ENCODE measurements around the gene HOXC5.

Gene HOXC5

DNA sequence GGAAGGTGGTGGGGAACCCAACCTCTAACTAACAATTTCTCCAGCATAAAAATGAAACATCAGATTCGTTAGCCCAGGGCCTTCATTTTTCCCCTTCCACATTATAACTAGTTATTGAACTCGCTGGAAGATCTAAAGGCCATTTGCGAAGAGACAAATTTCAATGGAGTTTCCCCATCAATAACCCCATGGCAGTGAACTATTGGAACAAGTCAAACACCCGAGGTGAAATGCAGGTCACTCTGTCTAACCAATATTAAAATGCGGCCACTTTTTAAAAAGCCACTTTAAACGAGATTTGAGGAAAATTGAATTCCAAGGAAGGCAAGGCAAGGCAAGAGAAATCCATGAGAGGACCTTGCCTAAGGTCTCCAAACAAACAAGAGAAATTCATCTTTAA is 16.3 kb downstream of the HOXC5 start:
- no peak for DNase-seq

DNA sequence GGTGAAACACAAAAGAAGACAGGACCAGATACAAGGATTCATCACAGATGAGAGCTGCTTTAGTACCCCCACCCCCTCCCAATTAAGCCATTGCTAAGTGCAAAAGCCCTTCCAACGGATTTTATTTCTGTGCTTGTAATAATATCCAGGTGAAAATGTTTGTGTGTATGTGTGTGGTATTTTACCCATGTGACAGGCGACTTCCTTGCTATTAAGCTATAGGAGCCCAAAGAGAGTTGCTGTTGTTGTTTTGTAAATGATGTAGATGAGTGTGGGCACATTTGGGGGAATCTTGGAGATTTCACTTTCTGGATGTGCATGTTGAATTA is 17.6 kb downstream of the HOXC5 start:
- DNase-seq = no peak

DNA sequence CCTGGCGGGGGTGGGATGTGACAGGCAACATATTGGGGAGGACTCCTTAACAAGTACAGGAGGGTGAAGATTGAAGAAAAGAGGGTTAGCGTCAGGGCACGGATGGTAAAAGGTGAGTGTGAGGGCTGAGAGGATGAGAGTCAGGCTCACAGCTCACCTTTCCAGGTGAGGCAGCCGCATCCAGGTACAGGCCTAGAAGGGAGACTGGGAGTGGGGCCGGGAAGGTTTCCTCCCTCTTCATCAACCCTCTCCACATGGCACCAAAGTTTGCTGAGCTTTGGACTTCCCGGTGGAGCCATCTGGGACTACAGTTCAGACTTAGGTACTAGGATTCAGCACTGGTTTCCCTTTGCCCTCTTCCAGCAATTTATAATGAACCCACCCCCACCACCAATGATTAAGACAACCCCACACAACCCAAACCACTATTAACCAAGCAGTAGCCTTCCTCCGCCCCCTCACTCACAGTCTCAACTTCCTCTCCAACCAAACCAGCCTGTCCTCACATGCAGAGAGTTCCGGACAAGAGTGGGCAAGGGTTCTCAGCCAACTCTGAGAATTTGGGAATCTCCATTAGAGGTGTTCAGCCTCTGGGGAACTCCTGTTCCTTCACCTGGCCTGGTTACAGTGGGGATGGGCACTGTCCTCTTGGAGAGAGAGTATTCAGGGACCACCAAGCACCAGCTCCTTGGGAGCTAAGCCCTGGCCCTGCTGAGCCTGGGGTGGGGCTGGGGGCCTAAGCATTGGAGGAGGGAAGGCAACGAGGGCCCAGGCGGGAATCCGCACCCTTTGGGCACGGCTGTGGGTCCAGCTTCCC is 18.4 kb downstream of the HOXC5 start:
- DNase-seq = no peak

DNA sequence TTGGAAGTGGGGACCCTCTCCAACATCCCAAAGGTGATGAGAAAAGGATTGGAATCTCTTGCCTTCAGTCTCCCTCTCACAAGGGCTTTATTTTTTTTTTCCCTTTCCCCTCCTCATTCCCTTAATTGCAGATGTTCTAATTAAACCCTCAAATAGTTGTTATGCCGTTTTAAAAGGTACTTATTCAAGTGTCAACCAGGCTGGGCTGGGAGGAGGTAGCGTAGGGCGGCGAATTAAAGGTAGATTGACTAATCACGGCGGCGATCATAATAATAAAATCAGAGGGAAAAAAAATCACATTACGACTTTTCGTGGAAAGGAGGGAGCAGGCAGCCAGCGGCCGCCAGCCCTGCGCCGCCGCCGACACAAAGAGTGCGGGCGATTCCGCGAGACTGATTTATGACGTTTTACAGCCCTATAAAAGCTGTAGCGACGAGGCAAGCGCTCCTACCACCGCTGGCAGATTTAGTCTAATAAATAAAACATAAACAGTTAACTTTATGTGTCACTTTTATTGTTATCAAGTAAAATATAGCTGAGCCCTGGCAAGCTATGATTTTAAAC is 19.1 kb downstream of the HOXC5 start:
- DNase-seq = no peak

DNA sequence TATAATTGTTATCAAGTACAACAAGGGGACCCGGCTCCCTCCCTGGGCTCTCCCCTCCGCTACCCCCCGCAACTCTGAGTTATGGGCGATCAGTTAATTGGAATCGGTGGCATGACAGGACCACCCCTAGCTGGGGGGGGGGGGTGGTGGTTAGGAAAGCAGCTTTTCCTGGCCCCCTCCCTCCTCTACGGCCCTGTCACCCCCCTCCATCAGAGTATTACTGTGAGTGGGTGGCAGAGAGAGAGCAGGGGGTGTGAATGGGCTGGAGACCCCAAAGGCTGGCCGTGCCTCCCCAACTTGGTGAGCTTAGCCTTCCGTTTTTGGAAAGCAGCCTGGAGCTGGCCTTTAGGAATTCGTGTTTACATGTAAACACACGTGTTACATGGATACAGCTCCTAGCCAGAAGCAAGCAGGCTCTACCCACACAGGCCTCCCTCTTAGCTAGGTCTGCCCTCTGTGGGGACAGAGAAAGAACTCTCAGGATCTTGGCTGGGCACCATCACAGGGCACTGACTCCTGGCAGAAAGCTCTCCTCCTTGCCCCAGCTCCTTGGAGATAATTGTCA is 19.7 kb downstream of the HOXC5 start:
- no peak for DNase-seq

DNA sequence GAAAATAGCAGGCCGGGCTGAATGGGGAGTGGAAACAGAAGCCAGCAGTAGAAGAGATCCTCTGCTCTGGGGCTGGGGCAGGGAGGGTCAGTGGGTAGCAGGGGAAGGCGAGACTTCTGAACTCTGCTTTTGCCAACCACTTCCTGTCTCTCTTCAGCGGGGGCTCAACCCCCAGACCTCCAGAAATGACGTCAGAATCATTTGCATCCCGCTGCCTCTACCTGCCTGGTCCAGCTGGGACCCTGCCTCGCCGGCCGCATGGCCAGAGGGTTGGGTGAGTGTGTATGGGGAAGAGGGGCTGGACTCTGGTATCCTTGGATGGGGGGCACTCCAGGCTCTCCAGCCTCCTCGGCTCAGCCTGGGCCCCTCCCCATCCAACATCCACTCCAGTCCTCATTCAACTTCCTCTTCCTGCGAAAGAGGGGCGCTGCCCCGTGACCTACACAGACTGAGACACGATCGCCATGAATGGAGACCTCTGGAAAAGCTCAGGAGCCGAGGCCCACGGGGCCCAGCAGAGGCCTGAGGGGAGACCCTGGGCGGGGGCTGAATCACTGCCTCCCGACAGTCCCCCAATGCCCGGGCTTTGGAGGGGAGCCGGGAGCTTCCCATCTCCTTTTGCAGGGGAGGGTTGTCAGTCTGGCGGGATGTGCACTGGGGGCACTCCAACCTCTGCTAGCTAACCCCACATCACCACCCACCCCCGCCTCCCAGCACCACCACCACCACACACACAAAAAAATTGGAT is 20.3 kb downstream of the HOXC5 start:
- DNase-seq = peak; percentile 45 to 58

DNA sequence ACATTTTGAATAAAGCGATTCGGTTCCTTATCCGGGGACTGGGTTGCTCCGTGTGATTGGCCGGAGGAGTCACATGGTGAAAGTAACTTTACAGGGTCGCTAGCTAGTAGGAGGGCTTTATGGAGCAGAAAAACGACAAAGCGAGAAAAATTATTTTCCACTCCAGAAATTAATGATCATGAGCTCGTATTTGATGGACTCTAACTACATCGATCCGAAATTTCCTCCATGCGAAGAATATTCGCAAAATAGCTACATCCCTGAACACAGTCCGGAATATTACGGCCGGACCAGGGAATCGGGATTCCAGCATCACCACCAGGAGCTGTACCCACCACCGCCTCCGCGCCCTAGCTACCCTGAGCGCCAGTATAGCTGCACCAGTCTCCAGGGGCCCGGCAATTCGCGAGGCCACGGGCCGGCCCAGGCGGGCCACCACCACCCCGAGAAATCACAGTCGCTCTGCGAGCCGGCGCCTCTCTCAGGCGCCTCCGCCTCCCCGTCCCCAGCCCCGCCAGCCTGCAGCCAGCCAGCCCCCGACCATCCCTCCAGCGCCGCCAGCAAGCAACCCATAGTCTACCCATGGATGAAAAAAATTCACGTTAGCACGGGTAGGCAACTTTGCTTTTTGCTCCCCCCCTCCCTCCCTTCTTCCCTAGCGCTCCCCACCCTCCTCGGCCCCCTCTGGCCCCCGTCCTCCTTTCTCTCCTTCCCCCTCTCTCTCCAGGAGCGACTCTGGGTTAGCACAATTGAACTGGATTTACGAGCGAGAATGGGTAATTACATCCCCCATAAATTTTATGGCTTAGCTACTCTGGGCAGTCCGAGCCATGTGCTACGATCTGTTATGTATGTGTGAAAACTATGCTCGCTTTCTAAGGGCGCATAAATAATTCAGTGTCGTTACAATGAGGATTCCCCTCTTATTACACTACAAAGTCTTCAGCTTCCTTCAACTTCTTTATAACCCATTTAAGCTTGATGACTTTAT is 21.2 kb downstream of the HOXC5 start, which contains the start of gene HOXC4:
Gene HOXC4, plus strand, starts transcription at position 85 of the 991 bp plus-strand sequence. Its CDS starts 88 bp downstream, at position 173.
- peak; percentile 42 to 46 for DNase-seq

DNA sequence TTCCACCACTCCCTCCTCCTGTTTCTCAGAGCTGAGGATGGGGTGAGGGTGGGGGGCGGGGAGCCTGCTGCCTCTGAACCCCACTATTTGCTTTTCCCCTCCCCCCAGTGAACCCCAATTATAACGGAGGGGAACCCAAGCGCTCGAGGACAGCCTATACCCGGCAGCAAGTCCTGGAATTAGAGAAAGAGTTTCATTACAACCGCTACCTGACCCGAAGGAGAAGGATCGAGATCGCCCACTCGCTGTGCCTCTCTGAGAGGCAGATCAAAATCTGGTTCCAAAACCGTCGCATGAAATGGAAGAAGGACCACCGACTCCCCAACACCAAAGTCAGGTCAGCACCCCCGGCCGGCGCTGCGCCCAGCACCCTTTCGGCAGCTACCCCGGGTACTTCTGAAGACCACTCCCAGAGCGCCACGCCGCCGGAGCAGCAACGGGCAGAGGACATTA is 21.9 kb downstream of the HOXC5 start:
- no peak for DNase-seq

DNA sequence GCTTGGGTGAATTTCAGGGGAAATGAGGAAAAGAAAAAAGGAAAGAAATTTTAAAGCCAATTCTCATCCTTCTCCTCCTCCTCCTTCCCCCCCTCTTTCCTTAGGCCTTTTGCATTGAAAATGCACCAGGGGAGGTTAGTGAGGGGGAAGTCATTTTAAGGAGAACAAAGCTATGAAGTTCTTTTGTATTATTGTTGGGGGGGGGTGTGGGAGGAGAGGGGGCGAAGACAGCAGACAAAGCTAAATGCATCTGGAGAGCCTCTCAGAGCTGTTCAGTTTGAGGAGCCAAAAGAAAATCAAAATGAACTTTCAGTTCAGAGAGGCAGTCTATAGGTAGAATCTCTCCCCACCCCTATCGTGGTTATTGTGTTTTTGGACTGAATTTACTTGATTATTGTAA is 22.7 kb downstream of the HOXC5 start:
- no peak for DNase-seq

DNA sequence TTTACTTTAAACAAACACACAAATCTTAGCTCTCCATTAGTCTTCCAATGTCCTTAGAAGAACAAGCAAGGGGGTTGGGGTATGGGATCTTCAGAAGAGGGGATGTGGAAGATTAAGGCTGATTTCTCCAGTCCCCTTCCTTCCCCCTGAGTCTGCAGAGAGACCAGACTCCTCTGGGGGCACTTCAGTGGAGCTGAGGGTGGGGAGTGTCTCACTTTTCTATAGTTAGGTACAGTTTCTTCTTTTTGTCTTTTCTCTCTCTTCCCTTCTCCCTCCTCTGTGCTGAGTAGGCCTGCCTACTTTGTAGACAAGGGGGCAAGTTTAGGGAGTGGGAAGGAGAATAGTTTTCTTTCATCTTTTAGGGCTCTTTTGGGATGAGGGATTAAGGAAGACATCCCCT is 23.3 kb downstream of the HOXC5 start:
- DNase-seq = no peak

DNA sequence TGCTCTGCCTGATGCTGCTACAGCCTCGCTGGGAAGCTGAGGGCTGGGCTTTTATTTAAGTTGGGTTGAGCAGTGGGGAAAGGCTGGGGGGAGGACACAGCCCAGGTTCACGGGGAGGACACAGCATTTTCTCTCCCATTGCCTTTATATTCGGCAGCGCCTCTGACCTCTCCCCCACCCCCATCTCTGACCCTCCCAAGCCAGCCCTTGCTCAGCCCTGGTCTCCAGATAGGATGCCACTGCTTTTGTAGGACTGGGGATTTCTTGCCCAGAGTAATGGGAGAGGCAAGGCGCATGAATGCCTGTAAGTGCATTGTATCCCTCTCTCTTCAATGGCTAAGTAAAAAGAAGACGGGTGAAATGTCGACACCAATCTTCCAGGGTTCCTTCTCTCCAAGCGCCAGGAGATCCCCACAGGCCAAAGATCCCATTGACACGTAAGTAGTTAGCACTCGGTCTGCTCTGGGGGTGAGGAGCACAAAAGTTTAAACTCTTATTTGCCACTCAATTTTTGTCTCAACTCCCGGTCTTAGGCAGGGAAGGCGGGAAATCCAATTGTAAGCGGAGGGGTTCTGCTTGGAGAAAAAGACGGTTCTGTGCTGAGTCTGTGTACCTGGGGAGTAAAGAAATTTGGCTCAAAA is 25.4 kb downstream of the HOXC5 start:
- DNase-seq = no peak

DNA sequence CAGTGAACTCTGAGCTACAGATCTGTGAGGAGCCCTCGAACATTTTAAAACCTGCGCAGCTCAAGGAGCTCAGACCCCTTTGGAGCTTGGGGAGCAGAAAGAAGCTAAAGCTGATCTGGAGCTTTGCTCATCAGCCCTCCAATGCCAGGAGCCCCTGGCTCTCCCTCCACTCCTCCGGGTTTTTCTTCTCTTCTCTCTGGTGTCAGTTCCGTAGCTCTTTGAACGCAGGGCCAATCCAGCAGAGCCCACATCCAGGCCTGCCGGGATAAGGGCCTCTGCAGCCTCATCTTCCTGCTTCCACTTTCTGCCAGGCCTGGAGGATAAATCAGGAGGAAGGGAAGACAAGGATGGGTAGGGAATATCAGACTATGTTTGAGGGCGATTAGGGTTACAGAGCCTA is 26.8 kb downstream of the HOXC5 start:
- DNase-seq = no peak

DNA sequence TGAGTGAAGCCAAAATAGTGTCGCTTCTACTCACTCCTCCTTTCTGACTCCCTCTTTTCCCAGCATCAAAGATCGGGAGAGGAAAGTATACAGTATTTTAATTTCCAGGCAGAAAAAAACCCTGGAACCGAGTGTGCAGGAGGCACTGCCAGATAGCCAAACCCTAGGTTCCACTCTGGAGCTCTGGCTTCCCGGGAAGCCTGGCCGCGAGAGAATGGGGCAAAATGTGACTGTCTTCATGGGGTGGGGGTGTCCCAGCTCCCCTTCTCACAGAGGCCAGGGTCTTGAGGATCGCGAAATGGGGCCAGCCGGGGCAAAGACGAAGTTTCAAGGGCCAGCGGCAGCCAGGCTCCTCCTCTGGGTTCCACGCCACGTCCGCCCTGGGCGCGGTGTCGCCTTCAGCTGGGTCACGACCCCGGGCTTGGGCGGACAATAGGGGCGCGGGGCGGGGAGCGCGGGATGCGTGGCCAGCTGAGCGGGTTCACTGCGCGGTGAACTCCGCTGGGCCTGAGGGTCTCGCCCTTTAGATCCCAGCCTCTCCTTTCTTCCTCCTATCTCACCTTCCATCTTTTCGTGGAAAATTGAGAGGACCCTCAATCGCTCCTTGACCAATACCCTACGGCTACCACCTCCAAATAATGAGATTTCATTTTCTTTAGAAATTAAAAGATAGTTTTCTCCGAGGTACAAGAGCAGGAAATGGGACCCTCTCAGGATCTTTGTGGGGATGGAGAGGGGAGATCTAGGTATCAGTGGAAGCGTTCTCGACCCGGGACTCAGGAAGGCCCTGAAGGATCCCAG is 27.5 kb downstream of the HOXC5 start:
- no peak for DNase-seq

DNA sequence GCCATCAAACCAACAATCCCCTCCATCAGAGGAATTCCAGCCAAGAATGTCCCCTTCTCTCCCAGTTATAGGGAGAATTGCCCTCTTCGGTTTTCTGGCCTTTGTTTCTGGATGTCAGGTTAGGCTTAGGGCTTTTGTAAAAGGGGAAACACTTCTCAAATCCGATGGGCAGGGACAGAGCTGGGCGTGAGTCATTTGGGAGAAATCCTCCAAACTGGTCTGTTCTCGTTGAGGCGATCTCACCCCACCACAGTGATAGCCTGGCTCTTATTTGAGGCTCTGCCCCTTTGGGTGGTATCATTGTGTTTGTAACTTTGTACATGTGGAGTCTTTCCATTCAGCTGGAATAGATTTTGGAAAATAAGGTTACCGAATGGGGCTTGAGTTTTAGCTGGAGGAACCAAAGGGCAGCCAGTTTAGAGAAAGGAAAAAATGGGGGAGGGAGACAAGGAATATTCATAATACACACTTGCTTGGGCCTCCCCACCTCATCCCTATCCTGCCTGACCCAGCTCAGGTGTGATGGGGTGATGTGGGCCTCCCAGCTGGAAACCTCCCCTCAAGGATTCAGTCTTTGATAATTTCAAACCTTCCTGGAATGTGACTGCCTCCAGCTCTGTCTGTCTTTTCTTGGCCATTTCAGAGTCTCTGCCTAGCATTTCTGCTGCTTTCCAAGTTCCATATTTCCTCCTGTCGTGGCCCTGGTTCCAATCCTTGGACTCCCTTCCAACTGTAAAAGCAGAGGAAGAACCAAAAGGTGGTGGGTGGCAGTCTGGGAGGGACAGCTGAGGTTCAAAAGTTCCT is 28.3 kb downstream of the HOXC5 start:
- no peak for DNase-seq

DNA sequence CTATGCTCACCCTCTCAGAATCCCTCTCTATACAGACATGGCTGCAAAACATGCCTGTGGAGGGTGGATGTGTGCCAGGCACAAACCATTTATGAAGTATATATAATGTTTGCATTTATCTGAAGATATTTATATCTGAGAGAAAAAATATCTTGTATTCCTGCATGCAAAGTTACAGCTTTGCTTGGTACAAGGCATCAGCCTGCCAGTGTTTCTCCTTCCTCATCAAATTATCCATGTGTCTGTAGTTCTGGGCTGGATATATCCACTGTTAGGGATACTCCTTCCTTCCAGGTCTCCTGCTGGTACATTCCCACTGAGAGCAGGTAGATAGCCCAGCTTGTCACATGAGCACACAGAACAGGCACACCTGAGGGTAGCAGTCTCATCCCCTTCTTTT is 32.8 kb downstream of the HOXC5 start:
- DNase-seq = no peak

DNA sequence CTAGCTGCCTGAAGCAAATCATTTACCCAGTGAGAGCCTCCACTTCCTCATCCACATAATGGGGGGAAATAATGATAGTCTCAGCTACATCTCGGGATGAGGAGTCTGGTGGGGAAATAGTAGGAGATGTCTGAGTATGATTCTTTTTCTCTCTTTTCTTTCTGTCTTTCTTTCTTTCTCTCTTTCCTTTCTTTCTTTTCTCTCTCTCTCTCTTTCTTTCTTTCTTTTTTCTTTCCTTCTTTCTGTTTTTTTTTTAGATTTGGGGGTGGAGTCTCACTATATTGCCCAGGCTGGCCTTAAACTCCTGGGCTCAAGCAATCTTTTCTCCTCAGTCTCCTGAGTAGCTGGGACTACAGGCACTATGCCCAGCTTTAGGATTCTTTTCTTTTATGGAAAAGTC is 33.6 kb downstream of the HOXC5 start:
- DNase-seq = no peak

DNA sequence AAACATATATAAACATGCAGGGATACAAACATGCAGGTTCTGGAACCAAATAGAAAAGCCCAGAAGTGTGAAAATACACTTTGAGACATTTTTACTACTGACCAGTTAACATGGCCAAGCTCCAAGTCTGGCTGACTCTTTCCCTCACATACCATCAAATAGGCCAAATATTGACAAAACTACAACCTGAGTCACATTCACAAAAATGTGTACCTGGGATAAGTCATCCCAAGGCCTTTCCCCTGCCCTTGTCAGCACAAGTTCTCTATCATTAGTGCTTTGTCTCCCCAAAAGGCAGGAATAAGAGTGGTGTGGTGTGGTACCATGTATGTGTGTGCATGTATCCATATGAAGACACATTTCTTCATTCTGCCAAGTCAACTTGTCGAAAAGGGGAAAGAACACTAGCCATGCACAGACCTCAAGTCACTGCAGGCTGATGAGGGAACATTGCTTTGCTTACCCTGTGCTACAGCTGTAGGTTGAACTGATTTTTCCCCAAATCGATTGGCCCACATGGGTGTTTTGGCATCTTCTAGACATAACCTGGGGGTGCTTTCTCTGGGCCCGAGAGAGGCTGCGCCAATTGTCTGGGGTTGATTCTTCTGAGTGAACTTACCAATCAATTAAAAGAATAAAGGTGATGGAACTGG is 35.7 kb downstream of the HOXC5 start:
- DNase-seq = no peak

DNA sequence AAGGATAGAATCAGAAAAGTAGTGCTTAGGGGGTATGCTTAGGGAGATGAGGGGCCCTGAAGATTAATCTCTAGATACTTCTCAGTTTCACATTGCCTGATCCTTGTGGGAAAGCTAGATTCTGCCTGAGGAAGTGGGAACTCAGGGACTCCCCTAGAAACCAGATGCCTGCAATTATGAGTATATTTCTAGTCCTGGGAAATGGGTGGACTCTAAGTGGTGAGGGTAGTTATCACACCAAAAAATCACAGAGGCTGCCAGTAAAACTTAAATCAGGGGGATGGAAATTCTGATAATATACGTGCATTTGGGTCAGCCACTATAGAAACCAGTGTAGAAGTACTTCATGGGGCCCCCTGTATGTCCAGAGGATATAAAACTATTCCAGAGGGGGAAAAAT is 39.1 kb downstream of the HOXC5 start:
- no peak for DNase-seq

DNA sequence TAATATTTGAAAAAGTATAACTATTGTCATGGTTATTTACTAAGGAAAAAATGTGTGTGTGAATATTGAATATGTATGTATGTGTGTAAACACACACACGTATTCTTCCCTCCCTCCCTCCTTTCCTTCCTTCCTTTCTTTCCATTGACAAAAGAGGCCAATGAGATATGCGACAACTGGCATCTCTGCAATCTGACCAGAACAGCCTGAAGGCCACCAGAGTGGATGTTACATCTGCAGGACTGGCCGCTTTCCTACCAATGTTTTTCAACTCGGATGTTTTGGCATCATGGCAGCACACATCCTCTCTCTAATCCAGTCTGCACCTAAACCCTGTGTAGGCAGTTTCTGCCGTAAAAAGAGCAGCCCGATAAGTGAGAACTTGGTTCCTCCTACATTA is 41.5 kb downstream of the HOXC5 start:
- DNase-seq = no peak

DNA sequence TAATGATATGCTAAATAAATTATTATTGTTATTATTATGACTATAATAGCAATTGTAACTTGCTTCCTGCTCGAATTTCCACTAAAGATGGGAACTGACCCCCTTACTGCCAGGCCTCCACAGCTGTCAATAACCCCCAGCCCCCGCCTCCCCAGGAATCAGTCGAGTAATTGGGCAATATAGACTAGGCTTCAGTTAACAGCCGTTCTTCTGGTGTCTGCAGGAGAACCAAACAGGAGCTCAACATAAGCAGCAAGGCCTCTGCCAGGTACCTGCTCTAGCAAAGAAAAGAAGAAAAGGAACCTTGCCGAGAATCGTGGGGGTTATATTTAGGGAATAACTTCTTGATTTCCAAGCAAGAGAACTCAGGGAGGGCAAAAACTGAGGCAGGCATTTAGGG is 42.6 kb downstream of the HOXC5 start:
- no peak for DNase-seq

Data from CD4-positive, alpha-beta T cell treated with Interleukin-4 for 1 hour (primary cell).